ENCODE measurements around the gene DNAJB14.

Gene DNAJB14

DNA sequence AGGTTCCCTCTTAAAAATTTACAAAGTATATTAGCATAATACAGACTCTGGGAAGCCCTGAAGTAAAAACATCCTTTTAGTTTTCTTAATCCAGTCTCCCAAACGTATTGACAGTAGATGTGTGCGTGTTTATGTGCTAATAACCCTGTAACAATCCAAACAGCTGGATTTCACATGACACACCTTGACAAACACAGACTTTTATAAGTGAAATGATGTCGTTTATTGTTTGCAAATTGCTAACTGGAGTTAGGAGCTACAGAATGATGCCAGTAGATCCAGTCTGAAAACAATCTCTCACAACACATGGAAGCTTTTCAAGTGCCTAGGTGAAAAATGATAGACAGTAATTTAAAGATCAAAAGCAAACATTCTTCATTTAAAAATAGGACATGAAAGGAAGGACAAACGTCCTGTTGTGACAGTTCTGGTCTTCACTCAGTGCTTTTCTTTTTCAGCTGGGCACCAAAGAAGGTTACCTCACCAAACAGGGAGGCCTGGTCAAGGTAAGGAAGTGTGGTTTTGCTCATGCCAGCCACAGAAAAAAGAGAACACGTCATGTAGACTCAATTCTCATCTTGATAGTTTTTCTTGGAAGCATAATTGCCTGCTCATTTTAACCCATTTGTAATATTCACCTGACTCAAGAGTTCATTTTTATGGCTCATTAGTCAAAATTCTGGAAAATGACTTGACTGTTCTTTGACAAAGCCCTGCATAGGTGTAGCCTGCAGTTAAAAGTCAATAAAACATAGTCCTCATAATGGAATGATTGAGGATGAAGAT lies 85.1 kb downstream of the DNAJB14 start:
- no peak for DNase-seq

DNA sequence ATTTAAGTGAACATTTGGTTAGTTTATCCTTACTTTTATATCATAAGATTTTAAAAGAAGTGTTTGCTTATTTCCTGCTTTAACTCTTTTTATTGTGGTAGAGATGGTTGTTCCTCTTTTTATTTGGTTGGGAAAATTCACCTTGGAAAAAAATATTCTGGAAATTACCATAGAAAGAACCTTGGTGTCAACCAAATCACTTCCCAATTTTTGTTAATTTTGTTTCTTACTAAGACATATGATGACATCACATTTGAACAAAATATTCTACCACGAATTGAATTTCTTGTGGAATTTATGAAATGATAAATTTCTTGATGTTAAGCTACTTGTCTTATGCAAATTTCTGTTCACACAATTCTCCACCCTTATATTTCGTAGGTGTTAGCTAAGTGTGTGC lies 85.9 kb downstream of the DNAJB14 start:
- DNase-seq, result no peak

DNA sequence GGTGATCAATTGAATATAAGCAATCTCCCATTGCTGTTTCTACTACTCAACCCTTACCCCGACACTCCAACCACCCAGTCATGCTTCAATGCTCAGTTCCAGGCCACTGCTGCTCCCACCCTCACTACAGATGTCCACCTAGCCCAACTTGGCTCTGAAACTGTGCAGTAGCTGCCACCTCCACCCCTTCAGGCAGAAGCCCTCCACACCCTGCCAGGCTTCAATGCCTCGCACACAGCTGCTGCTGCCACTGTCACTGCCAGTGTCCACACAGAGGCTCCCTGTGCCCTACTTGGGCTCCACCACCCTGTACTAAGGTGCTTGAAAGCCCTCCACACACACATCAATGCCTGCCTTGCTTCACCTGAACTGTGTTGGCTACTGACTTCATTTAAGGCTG lies 86.8 kb downstream of the DNAJB14 start:
- no peak for DNase-seq

DNA sequence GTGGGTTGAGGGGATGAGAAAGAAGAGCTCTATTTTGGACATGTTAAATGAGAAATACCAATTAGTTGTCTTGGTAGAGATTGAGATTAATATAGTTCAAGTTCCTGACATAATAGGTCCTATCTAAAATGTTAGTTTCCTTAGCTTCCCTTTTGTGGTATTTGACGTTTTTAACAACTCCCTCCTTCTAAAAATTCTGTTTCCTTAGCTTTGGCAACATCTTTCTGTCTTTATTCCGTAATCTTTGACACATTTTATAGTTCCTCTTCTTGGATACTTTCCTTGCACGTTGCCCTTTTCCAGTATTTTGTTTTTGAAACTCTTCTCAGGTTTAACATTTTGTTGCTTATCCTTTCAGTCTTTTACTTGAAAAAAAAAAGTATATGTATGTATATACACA lies 89.1 kb downstream of the DNAJB14 start:
- DNase-seq, result no peak

DNA sequence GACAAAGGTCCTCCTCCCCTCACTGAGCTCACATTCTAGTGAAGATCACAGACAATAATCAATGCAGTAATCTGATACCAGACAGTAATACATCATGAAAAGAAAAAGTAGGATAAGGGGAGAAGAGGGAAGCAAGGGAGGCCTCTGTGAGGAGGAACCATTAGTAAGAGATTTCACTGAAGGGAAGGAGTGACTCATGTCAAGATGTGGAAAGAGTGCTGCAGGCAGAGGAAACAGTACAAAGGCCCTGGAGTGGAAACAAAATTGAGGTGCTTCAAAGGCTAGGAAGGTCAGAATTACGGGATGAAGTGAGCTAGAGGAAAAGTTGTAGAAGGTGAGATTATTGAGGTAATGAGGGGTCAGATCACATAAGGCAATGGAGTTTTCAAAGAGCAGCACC lies 90.3 kb downstream of the DNAJB14 start:
- DNase-seq, result no peak

DNA sequence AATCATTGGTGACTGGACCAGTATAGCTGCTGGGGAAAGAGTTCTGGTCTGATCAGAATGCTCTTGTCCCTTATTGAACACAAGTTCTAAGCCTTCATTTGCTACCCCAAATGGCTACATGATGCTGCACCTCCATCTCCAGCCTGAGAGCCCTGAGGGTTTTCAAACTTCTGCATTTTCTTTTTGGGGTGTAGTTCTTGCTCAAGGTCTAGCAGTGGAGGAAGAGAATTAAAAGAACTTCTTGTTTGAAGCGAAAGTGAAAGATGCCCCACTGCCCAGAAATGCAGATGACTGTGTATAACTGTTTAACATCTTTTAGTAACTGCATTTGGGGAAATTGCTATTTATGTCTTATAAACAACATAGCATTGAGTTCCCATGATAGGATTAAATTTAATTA lies 90.7 kb downstream of the DNAJB14 start:
- DNase-seq, result no peak

DNA sequence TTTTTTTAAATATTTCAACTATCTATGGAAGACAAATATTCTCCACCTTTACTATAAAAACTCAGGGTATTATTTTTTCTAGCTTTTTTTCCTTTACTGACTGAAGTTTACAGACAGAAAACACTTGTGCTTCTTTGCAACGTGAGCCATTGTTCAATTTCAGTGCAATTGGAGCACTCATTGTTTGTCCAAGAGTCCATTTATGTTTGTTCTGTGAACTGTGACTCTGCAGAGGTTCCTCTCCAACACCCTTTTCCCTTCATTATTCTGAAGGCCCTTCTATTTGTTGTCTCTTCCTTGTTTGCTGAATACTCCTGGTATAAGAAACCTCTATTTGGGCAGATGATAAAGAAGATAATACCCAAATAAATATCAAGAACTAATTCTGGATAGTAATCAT lies 92.4 kb downstream of the DNAJB14 start:
- DNase-seq, result no peak

DNA sequence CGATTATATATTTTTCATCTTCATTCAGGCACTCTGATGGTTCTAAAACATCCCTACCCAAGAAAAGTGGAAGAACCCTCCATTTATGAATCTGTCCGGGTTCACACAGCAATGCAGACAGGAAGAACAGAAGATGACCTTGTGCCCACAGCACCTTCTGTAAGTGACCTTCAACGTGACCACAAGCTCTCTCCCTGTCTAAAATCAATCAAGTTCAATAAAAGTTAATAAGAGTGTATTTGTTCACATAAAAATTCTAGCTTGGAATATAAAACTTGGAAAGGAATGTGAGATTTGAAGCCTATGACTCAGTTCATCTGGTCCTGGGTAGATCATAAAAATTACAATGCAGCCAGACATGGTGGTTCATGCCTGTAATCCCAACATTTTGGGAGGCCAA lies 93.2 kb downstream of the DNAJB14 start:
- DNase-seq, result no peak

DNA sequence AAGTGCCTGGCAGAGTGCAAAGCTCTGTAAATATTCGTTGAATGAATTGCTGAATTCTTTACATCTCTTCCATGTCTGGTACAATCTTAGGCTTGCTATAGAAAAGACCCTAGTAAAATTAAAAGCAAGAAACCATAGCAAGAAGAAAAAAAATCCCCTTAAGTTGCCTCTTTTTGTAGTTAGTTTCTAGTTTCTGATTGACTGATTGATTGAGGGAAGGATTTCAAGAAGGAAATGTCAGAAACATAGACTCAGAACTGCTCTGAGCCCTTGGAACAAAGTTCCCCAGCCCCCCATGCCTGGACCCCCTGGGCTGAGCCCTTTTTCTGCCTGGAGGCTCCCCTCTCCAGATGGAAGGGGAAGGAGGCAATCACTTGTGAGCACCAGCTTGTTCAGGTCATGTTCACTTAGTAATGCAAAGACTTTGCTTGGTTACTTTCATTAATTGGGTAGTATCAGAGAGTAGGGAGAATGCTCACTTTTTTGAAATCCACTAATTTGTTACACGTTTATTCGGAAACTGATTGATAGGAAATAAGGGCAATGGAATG lies 94.1 kb downstream of the DNAJB14 start:
- no peak for DNase-seq

DNA sequence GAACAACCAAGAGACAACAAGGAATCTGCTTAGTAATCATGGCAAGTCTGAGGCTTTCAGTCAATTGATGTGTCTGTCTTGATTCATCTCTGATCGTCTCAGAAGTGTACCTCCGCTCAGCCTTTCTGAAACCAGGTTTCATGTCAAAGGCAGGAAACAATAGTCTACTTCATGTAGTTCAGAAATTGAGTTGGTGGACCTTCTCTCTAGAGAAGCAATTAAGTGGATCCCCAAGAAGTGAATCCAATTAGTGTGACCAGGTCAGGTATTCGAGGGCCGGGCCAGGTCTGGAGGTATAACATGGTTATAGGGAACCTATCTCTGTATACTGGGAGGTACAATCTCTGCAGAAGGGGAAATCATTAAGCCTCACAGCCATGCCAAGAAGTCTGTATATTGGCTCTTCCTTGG lies 97.8 kb downstream of the DNAJB14 start:
- DNase-seq, result no peak

DNA sequence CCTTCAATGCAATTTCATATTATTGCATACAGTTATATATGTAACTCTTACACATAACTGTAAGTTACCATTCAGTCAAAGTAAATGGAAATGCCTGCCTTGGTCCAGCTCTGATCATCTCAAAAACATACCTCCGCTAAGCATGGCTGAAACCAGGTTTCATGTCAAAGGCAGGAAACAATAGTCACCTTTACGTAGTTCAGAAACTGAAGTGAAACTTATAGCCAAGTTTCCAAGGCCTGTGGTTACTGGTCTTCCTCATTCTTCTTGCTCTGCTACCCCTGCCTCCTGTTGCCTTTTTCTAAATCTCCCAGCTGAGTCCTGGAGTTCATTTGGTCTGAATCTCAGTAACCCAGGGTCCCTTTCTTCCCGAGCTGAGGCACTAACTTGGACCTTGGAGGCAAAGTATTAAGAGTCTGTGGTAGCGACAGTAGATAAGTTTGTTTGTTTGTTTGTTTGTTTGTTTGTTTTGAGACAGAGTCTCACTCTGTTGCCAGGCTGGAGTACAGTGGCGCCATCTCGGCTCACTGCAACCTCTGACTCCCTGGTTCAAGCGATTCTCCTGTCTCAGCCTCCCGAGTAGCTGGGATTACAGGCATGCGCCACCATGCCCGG lies 98.9 kb downstream of the DNAJB14 start:
- no peak for DNase-seq

DNA sequence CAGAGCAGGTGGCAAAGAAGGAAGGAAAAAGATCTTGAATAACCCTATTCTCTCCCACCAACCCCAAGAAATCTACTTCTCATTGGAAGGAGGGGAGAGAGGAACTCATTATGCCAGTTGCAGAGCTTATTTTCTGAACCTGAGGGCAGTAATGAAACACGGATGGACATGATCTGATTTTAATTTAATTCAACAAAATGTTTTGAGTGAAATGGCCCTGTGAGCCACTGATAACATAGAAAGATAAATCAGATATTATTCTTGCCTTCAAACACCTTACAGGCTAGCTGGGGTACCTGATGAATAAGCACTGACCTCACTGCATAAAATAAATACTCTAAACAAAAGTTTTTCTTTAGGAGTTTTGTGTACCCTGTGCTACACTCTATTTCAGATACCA lies 99.5 kb downstream of the DNAJB14 start:
- DNase-seq, result no peak

Measured in activated gamma-delta T cell (primary cell).